Gastrocnemius medialis (tissue), 4 donors: Measurements from ENCODE around the gene ATXN1.

ENCODE experiments used
- CTCF ChIP-seq, 5 experiments: fragments of 450-650 bp in 3 of 5; fragments of 200-600 bp in 2 of 5; sonication (generic) in 2 of 5; IDR thresholded peaks in 4 of 5; conservative IDR thresholded peaks in 1 of 5; 1 replicate in 4 of 5; 2 replicates in 1 of 5; pipeline ENCODE4 v1.5.1; 2016 to 2019; ENCODE audit warnings: antibody characterized with exemption in 5 of 5, mild to moderate bottlenecking in 3 of 5, moderate library complexity in 3 of 5
- POLR2A ChIP-seq, 2 donors: fragments of 450-650 bp; IDR thresholded peaks; one replicate each; pipeline ENCODE4 v1.6.1; 2017; ENCODE audit warnings: antibody characterized with exemption in 2 of 2, mild to moderate bottlenecking in 2 of 2, moderate library complexity in 2 of 2

GRCh38 chr6:16296061-16296670 is 465.1 kb downstream of the ATXN1 start:
- TF ChIP-seq CTCF (IDR thresholded peaks at IDR 0.05 in 4 of 5, conservative IDR thresholded peaks at IDR 0.05 in 1 of 5) (no peak), POLR2A (IDR thresholded peaks at IDR 0.05) (no peak)
